GM12864 (cell line): ENCODE measurements around the gene GJD3.

ENCODE experiments used
- DNase-seq: peaks from one replicate; pipeline ENCODE4 v3.0.0-alpha.2; 2011; ENCODE audit warnings: low read depth
- H3K4me3 ChIP-seq: 2 replicates; pipeline ENCODE4 v1.5.1; 2011; ENCODE audit warnings: mild to moderate bottlenecking, low read depth, low read length, control low read depth
- TF ChIP-seq, protein P1 (sequence below): IDR thresholded peaks from 2 replicates; pipeline ENCODE4 v1.5.1; 2011; ENCODE audit warnings: low read depth, mild to moderate bottlenecking, moderate library complexity, low read length, control low read depth, inconsistent platforms; ENCODE audit errors: missing control alignments

GJD3 gene

DNA sequence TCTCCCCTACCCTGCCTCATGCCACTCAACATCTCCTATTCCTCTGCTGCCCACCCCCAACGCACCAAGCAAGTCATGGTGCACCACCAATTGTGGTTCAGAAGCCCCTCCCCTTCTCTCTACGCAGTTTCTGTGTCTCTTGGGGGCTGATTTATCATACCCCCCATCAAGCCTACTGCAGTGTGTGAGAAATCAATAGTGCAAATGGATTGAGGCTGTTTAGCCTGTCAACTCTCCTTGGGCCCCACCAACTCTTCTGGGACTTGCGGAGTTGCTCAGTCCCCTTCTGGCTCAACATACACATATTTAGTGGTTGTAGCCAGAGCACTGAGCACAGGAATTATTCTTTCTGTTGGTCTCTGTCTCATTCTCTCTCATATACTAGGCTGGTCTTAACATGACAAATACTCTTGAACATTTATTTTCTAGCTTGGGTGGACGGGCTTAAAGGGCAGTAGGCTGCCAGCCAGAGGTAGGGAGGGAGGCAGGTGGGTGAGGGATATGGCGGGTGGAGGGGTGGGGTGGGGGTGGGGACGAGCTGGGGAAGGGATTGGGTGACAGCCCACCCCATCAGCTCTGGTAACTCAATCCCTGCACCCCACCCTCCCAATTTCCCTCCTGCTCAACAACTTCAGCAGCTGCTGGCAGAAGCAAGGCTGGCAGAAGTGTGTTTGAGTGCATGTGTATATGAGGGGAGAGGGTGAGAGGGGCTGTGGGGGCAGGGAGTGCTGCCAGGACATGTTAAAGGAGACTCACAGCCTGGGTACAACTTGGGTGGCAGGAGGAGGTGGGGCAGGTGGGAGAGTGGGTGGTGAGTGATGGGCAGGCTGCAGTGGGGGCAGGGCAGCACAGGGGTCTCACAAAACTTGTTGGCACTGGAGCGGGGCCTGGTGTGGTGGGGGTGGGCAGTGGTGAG is 50.6 kb downstream of the GJD3 start:
- no peak for DNase-seq
- TF ChIP-seq, protein P1, sequence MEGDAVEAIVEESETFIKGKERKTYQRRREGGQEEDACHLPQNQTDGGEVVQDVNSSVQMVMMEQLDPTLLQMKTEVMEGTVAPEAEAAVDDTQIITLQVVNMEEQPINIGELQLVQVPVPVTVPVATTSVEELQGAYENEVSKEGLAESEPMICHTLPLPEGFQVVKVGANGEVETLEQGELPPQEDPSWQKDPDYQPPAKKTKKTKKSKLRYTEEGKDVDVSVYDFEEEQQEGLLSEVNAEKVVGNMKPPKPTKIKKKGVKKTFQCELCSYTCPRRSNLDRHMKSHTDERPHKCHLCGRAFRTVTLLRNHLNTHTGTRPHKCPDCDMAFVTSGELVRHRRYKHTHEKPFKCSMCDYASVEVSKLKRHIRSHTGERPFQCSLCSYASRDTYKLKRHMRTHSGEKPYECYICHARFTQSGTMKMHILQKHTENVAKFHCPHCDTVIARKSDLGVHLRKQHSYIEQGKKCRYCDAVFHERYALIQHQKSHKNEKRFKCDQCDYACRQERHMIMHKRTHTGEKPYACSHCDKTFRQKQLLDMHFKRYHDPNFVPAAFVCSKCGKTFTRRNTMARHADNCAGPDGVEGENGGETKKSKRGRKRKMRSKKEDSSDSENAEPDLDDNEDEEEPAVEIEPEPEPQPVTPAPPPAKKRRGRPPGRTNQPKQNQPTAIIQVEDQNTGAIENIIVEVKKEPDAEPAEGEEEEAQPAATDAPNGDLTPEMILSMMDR, result no peak
- no peak overlapping the region for H3K4me3 ChIP-seq
